Measurements from ENCODE around the gene SIX3. TPM values are rescaled to one million over a fixed set of nuclear protein-coding genes. Genes with fewer than 3 reads are reported as not detected.

SIX3 gene
- total RNA-seq, 2 experiments from 2014 or later, result not detected

GRCh38 chr2:44980751-44981713 lies 39.5 kb downstream of the SIX3 start:
- intact Hi-C loops (cut with DNase I, micrococcal nuclease), result loop anchor here (1.0 to 5.0 kb wide), 5 partner anchors 33 to 798 kb away; no protein-coding TSS in a partner anchor
- no peak for DNase-seq
- Mint-ChIP-seq H3K4me1 (peaks cover 2% of the 10 kb centered on the region), H3K27me3 (peaks cover 12% of the 10 kb centered on the region), H3K27ac (no peak overlapping the region), H3K4me3 (no peak overlapping the region), H3K36me3 (ENCODE audit: low read depth) (no peaks in the 10 kb centered on the region), H3K9me3 (ENCODE audit: low read depth) (no peaks in the 10 kb centered on the region)
- POLR2A ChIA-PET, result no interaction called here
- CTCF ChIA-PET, result interaction anchor here (0.5 to 3.5 kb wide), 29 partner anchors 8 to 672 kb away, joined by 3 to 42 read pairs (median 4); no protein-coding TSS in a partner anchor
- ATAC-seq, result no peak

- Mint-ChIP-seq H3K36me3 (ENCODE audit: low read depth) (no peaks in the 10 kb centered on the region), H3K4me1 (peaks cover 2% of the 10 kb centered on the region), H3K27me3 (peaks cover 16% of the 10 kb centered on the region), H3K4me3 (no peak overlapping the region), H3K27ac (no peak overlapping the region), H3K9me3 (ENCODE audit: low read depth) (no peaks in the 10 kb centered on the region)
- DNase-seq (peak; percentile 84), ATAC-seq (peak; percentile 58)
- CTCF ChIA-PET, result interaction anchor here (0.5 to 3.5 kb wide), 29 partner anchors 9 to 619 kb away, joined by 3 to 42 read pairs (median 4); no protein-coding TSS in a partner anchor
- POLR2A ChIA-PET, result interaction anchor here (0.7 kb wide), 1 partner anchor 662 kb away, joined by 3 read pairs; no protein-coding TSS in a partner anchor
- intact Hi-C loops (cut with DNase I, micrococcal nuclease), result loop anchor here (1.0 to 5.0 kb wide), 5 partner anchors 33 to 797 kb away; no protein-coding TSS in a partner anchor
These were observed 40.2 kb downstream of the SIX3 start for GRCh38 chr2:44981714-44982108.

GRCh38 chr2:44983836-44984604 lies 42.5 kb downstream of the SIX3 start:
- H3K9me3 Mint-ChIP-seq (ENCODE audit: low read depth), result peaks cover 3% of the 10 kb centered on the region
- H3K4me1 Mint-ChIP-seq, result peaks cover 2% of the 10 kb centered on the region
- ChIA-PET CTCF (interaction anchor here (0.6 to 2.1 kb wide), 10 partner anchors 13 to 595 kb away, joined by 3 to 11 read pairs (median 4); no protein-coding TSS in a partner anchor), POLR2A (no interaction called here)
- ATAC-seq (no peak), DNase-seq (no peak)
- no peak overlapping the region for H3K27ac Mint-ChIP-seq
- H3K4me3 Mint-ChIP-seq, result no peak overlapping the region
- no peaks in the 10 kb centered on the region for H3K36me3 Mint-ChIP-seq (ENCODE audit: low read depth)
- peaks cover 18% of the 10 kb centered on the region for H3K27me3 Mint-ChIP-seq
- intact Hi-C loops (cut with DNase I, micrococcal nuclease), result loop anchor here in 1 of 2 experiments (5.0 kb wide), 1 partner anchor 593 kb away; no protein-coding TSS in a partner anchor

GRCh38 chr2:44989176-44989575 lies 47.7 kb downstream of the SIX3 start:
- no peaks in the 10 kb centered on the region for H3K4me1 Mint-ChIP-seq
- ChIA-PET POLR2A (no interaction called here), CTCF (interaction anchor here (0.8 kb wide), 1 partner anchor 529 kb away, joined by 3 read pairs; no protein-coding TSS in a partner anchor)
- H3K9me3 Mint-ChIP-seq (ENCODE audit: low read depth), result peaks cover 8% of the 10 kb centered on the region
- DNase-seq (no peak), ATAC-seq (no peak)
- no peak overlapping the region for H3K4me3 Mint-ChIP-seq
- intact Hi-C loops (cut with DNase I, micrococcal nuclease), result no loop called here
- H3K36me3 Mint-ChIP-seq (ENCODE audit: low read depth), result peaks cover 1% of the 10 kb centered on the region
- H3K27ac Mint-ChIP-seq, result no peak overlapping the region
- peaks cover 38% of the 10 kb centered on the region for H3K27me3 Mint-ChIP-seq

GRCh38 chr2:44994377-44994776 lies 52.9 kb downstream of the SIX3 start:
- intact Hi-C loops (cut with DNase I, micrococcal nuclease), result no loop called here
- DNase-seq, result no peak
- H3K27me3 Mint-ChIP-seq, result peaks cover 61% of the 10 kb centered on the region
- no peaks in the 10 kb centered on the region for H3K4me1 Mint-ChIP-seq
- ChIA-PET CTCF (interaction anchor here (1.3 kb wide), 1 partner anchor 500 kb away, joined by 3 read pairs; no protein-coding TSS in a partner anchor), POLR2A (no interaction called here)
- peaks cover 5% of the 10 kb centered on the region for H3K9me3 Mint-ChIP-seq (ENCODE audit: low read depth)
- no peak overlapping the region for H3K4me3 Mint-ChIP-seq
- ATAC-seq, result no peak
- H3K36me3 Mint-ChIP-seq (ENCODE audit: low read depth), result peaks cover 1% of the 10 kb centered on the region
- H3K27ac Mint-ChIP-seq, result no peak overlapping the region

Other genes starting within 250 kb of the SIX3 start
- not detected for gene SIX2, start 67.8 kb downstream of the SIX3 start, total RNA-seq